Measurements from ENCODE around the gene ZDHHC9.
"Not testable (repeated sequence)": the region's sequence is repeated elsewhere in the genome, so short reads cannot be mapped to it uniquely, and the experiment has no call there.

Gene ZDHHC9

GRCh38 chrX:129843459-129844306 lies at the start of gene ZDHHC9:
Gene ZDHHC9 (minus strand): TSS chrX:129843886. CDS start chrX:129841945, 1,941 bp downstream.
- peak; percentile 30 for DNase-seq

- DNase-seq, result no peak
Observed at GRCh38 chrX:129877401-129877800, 33.7 kb upstream of the ZDHHC9 start.

DNA sequence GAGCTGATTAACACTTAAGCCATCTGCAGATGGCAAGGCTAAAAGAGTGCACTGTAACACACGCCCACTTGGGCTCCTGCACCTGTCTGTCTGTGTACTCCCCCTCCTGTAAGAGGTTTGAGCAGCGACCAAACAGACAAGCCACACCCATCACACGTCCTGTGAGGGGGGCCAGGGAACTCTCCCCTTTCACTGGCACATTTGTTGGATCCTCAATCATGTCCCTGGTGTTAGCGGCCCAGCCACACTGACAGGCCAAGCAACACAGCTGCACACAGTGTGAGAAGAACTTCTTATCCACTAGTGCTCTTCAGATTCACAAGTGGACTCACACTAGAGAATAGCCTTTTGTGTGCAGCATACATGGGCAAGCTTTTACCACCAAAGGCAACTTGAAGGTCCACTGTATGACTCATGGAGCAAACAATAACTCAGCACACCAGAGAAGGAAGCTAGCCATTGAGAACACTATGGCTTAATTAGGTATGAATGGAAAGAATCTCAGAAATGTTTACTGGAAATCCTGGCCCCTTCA lies 33.2 kb upstream of the ZDHHC9 start:
- DNase-seq, result no peak

DNA sequence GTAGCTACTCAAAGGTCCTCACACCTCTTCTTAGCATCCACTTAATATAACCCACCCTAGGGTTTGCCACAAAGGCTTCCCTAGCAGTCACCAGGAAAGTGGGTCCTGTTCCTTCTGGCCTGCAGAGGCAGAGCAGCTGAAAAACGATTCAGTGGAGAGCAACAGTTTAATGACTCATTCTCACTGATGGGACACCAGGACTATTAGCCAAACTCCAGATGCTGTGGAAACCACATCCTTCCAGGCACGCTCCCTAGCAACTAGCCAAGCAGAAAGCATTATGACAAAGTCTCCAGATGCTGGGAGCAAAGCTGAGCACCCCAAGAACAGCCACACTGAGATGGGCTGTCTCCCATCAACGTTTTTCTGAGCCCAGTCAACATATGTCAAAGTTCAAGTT lies 32.0 kb upstream of the ZDHHC9 start:
- DNase-seq, result no peak

DNA sequence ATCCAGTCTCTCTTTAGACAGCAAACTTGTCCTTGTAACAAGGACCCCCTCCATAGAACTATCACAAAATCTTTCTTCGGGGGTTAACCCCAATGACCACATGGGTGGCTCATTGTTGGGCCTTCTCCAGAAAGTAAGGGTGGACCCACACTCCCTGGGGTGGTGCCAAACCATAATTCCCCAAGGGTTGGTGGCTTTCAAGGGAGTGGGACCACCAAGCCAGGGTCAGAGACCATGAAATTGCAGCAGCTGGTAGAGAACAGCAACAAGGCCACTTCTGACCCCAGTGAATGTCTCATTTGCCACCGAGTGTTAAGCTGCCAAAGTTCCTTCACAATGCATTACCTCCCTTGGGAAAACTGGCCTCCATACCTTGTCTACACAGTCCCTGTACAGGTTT lies 28.8 kb upstream of the ZDHHC9 start:
- DNase-seq, result no peak

GRCh38 chrX:129866321-129866720 lies 22.6 kb upstream of the ZDHHC9 start:
- not testable (repeated sequence) for DNase-seq

- not testable (repeated sequence) for DNase-seq
Observed at GRCh38 chrX:129859134-129859533, 15.4 kb upstream of the ZDHHC9 start.

GRCh38 chrX:129851825-129852224 lies 8.1 kb upstream of the ZDHHC9 start:
- not testable (repeated sequence) for DNase-seq

DNA sequence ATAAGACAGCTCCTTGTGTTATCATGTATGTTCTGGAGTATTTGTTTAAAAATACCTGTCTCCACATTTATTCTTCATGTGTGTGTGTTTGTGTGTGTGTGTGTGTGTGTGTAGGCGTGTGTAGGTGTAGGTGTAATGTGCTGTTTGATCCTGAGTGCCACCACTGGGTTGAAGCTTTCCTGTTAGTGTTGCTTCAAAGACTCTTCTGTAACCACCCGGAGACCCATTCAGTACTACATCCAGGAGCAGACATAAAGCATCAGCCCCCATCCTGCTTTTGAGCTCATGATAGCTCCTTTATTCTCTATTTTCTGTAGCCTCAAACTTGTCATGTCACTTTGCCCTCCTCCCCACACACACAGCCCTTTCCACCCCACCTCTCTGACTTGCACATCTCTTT lies 3.0 kb upstream of the ZDHHC9 start:
- DNase-seq, result no peak

DNA sequence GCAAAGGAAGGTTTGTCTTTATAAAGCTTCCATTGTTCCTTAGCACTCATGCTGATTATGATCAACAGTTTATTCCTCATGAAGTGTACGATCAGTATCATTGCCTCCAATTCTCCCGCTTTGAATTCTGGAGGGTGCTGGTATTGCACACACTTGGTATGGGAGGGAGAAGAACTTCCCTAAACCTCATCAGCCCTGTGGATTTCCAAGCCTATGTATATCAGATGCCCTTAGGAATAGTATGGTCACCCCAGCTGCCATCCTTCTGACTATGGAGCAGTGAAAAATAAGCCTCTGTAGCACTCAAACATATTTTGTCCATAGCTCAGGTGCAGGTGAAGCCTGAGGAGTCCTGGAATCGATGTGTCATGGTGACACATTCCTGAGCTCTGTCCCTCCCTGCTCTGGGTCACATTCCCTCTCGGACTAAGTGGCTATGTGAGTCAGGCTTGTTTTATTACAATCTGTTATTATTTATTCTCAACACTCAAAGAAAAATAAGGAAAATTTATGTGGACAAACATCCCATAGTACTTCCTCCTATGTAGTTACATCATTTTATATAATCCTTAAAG lies 2.0 kb upstream of the ZDHHC9 start:
- DNase-seq, result peak; percentile 20

GRCh38 chrX:129843209-129843458 lies 552 bp downstream of the ZDHHC9 start:
- no peak for DNase-seq

GRCh38 chrX:129842510-129843208 lies 1.0 kb downstream of the ZDHHC9 start:
- no peak for DNase-seq

GRCh38 chrX:129840344-129840743 lies 3.3 kb downstream of the ZDHHC9 start:
- DNase-seq, result no peak

GRCh38 chrX:129836827-129837226 lies 6.9 kb downstream of the ZDHHC9 start:
- no peak for DNase-seq

GRCh38 chrX:129833153-129833990 lies 10.3 kb downstream of the ZDHHC9 start:
- no peak for DNase-seq

DNA sequence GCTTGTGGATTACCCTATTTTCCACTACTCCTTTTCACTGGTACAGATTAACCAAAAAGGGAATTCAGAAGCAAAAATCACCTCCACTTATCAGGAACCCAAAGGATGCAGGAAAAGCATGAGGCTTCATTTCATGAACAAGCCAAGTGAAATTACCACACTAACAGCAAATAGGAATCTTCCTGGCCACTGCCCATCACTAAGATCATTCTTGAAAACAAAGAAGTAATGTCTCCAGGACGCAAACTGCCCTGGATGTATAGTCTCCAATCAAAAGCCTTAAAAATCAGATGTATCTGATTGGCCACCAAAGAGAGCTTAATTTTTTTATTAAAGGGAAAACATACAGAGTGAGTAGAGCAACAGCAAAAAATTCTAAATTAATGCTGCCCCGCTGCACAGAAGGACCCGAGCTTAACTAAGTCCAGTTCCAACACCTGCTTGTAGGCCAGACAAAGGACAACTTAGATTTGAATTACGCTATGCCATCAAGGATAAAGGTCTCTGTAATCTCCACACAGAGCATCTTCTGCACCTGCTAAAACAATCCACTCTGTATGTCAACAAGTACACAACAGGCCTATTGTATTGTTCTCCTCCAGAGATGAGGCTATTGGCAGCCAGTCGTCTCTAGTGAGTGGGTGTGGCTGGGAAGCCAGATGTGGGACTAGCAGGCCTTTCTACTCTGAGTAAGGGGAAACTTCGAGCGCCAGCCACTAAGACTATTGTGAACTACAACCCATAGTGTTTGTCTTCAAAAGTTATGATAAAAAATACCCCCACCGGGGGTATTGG lies 12.4 kb downstream of the ZDHHC9 start:
- no peak for DNase-seq

DNA sequence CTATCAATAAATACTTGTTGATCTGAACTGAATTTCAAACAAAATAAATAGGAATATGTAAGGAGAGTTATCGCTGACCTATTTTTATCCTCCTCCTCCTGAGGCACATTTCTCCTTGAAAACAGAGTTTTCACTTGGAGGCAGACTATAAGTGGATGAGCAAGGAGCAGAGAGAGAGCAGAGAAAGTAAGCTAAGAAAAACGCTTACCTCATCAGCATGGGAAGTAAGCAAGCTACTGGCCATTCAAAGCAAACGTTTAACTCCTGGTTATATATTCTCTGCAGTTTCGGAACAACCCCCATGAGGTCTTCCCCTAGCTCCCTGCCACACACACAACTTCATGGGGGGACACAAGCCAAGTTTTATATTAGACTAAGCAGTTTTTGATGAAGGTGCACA lies 13.2 kb downstream of the ZDHHC9 start:
- no peak for DNase-seq

GRCh38 chrX:129825746-129826505 lies 17.8 kb downstream of the ZDHHC9 start:
- DNase-seq, result no peak

GRCh38 chrX:129824620-129825019 lies 19.1 kb downstream of the ZDHHC9 start:
- no peak for DNase-seq

DNA sequence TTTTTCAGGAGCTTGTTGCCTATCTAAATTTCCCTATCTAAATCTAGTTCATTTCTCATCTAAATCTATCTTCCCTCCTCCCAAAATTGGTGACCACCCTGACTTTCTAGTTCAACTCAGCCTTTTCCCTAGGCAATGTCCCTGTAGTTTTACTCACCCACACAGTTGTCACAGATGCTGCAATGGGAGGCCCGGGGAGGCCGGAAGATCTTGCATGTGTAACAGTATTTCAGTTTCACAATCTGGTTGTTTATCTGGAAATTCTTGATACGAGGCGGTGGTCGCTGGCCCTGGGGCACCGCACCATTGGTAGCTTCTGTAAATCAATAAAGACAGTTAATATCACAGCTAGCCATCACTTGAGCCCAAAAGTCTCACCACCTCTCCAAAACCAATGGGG lies 20.2 kb downstream of the ZDHHC9 start:
- DNase-seq, result no peak

DNA sequence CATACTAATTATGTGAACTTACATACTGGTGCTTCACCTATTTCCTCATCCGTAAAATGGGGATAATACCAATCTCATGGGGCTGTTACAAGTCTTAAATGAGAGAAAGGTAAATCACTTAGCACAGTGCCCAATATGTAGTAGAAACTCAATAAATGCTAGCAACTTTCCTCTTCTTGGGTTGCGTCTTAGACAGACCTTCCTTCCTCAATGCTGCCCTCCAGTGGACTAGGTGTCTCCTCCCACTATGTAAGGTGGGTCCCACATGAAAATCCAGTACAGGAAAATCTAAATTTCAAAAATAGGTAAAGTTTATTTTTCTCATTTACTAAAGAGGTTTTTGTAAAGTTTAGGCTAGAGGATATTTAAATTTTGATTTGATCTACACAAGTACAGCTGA lies 20.6 kb downstream of the ZDHHC9 start:
- no peak for DNase-seq

All from 8988T (cell line).